Pancreas (tissue), 10 donors: ENCODE results near the gene VPS13D. TPM values are rescaled to one million over a fixed set of nuclear protein-coding genes. Genes with fewer than 3 reads are reported as not detected.

Experiments used
- ATAC-seq, 4 donors: fragments of 200-7000 bp; cut with Tn5 transposase; one replicate each; pipeline versions ENCODE4 v1.8.0 to v1.9.1; 2020; ENCODE audit warnings: mild to moderate bottlenecking in 4 of 4, moderate library complexity in 4 of 4
- DNase-seq, 6 donors: peaks; one replicate each; pipeline ENCODE4 v3.0.0-alpha.2; 2020
- FAIRE-seq: peaks from 2 replicates; lab custom pipeline; 2012; peaks lifted over from hg19 to GRCh38; lab: Jason Lieb, UNC
- H3K27ac ChIP-seq, 4 donors: fragments of 200-600 bp; sonication (generic); 1 replicate in 3 of 4; 2 replicates in 1 of 4; pipeline versions ENCODE4 v1.5.0 to v1.8.0; 2020
- H3K27me3 ChIP-seq, 4 donors: fragments of 200-600 bp; one replicate each; pipeline ENCODE4 v1.8.0; 2021
- H3K36me3 ChIP-seq, 3 donors: fragments of 200-600 bp; sonication (generic) in 1 of 3; one replicate each; pipeline versions ENCODE4 v1.5.0 to v1.8.0; 2020 to 2021
- H3K4me1 ChIP-seq, 3 donors: fragments of 200-600 bp; one replicate each; pipeline ENCODE4 v1.8.0; 2021
- H3K4me3 ChIP-seq, 4 donors: fragments of 200-600 bp; sonication (generic) in 2 of 4; one replicate each; pipeline versions ENCODE4 v1.5.0 to v1.8.0; 2020 to 2021
- H3K9me3 ChIP-seq, 4 donors: fragments of 200-600 bp; one replicate each; pipeline ENCODE4 v1.8.0; 2021
- WGBS, 2 donors: extraction: QIAGEN DNeasy Blood & Tissue Kit; methylation state at CpG; one replicate each; pipeline ENCODE4 v1.1.7; 2013; 5-methylcytosine and 5-hydroxymethylcytosine counted together
- intact Hi-C, 3 donors: fragments of 100-400 bp; cut with DNase I; formaldehyde crosslinking; loops; one replicate each; pipeline versions ENCODE4 v1.11.1 to v1.14.2; 2022
- polyA plus RNA-seq, 2 donors: library from polyadenylated mRNA; stranded (reverse); fragments of 200-250 nt; gene quantifications; one replicate each; pipeline ENCODE4 v1.2.3, GENCODE V29; 2013
- total RNA-seq, 6 donors: library from RNA; stranded (reverse); fragmentation: NEBNext Ultra II Directional in 4 of 6; extraction: Animal tissue kit (Norgen Biotek cat#: 25700) in 4 of 6; gene quantifications; one replicate each; pipeline versions ENCODE4 v1.2.1 to v1.2.4, GENCODE V29; 2021 to 2023
- TF ChIP-seq, protein P1 (sequence below), 4 donors: fragments of 200-600 bp; sonication (generic) in 3 of 4; IDR thresholded peaks; one replicate each; pipeline versions ENCODE4 v1.5.0 to v1.8.0; 2021; ENCODE audit warnings: antibody characterized with exemption in 4 of 4
- donor health status: healthy with polysubstance abuse.
- donor health status: DM: no; HTN: no; CAD: no; lungs with moderate emphysema.
- donor health status: DM: no; HTN: no; CAD: no.
- donor health status: control.
- donor health status: control.
- donor health status: Bipolar disorder and iron deficiency.
- donor health status: DM: yes; HTN: yes; CAD: no.
- donor health status: DM: no; HTN: no; CAD: no.
- donor health status: DM: no; HTN: no; CAD: no.
- donor health status: DM: yes; HTN: yes; CAD: no.

The VPS13D gene
- total and polyA plus RNA-seq, 8 donors: 13.7 to 39.0 (median 24.8) TPM

DNA sequence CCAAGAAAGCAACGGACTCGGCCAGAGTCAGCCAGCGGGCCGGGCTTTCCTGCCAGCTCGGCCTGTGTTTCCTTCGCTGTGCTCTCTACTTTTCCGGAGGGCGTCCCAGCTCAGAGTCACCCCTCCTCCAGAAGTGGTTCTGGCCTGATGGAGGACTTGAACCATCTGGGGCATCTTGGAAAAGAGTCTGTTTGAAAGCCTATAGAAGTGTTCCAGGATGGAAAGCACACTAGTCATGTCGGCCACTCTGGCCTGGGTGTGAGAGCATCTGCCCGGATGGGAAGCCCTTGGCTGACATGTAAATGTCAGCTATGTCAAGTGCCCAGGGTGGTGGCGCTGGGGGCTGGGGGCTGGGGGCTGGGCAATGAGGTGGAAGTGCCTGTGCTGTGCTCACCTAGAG lies 274.8 kb downstream of the VPS13D start:
- Histone ChIP-seq H3K4me1 (peaks cover 0 to 5% (median 0%) of the 10 kb centered on the region in 3 donors), H3K27me3 (no peaks in the 10 kb centered on the region), H3K27ac (no peak overlapping the region), H3K9me3 (no peaks in the 10 kb centered on the region), H3K36me3 (peaks cover 0 to 11% (median 5%) of the 10 kb centered on the region in 3 donors), H3K4me3 (no peak overlapping the region)
- DNase-seq: no peak
- TF ChIP-seq, protein P1, sequence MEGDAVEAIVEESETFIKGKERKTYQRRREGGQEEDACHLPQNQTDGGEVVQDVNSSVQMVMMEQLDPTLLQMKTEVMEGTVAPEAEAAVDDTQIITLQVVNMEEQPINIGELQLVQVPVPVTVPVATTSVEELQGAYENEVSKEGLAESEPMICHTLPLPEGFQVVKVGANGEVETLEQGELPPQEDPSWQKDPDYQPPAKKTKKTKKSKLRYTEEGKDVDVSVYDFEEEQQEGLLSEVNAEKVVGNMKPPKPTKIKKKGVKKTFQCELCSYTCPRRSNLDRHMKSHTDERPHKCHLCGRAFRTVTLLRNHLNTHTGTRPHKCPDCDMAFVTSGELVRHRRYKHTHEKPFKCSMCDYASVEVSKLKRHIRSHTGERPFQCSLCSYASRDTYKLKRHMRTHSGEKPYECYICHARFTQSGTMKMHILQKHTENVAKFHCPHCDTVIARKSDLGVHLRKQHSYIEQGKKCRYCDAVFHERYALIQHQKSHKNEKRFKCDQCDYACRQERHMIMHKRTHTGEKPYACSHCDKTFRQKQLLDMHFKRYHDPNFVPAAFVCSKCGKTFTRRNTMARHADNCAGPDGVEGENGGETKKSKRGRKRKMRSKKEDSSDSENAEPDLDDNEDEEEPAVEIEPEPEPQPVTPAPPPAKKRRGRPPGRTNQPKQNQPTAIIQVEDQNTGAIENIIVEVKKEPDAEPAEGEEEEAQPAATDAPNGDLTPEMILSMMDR (IDR thresholded peaks at IDR 0.05): no peak
- no peak for FAIRE-seq
- no peak for ATAC-seq
- intact Hi-C loops: no loop called here
- WGBS, 2 donors: 94 to 96% methylated on average over 11 of the region's 11 CpGs

DNA sequence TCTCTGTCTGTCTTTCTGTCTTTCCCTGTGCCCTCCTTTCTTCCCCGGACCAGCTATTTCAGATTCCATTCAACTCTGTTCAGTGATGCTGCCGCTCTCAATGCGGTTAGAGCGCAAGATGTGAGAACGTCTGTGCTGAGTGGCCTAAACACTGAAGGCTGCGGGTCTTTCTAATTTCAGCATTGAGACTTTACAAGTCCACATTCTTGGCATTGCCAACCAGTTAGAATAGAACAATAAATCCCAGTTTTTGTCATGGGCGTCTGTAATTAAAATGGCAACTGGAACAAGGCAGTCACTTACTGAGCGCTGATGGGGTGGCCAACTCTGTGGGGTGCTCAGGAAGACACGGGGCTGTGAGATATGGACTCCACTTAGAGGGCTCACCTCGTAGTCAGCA lies 275.4 kb downstream of the VPS13D start:
- Histone ChIP-seq H3K9me3 (no peaks in the 10 kb centered on the region), H3K27me3 (no peaks in the 10 kb centered on the region), H3K27ac (no peak overlapping the region), H3K36me3 (peaks cover 0 to 11% (median 5%) of the 10 kb centered on the region in 3 donors), H3K4me1 (peaks cover 0 to 5% (median 0%) of the 10 kb centered on the region in 3 donors), H3K4me3 (no peak overlapping the region)
- ATAC-seq (no peak), FAIRE-seq (no peak), DNase-seq (no peak)
- WGBS, 2 donors: 93% methylated on average over 10 of the region's 10 CpGs
- intact Hi-C loops: no loop called here
- TF ChIP-seq, protein P1 (IDR thresholded peaks at IDR 0.05): no peak

DNA sequence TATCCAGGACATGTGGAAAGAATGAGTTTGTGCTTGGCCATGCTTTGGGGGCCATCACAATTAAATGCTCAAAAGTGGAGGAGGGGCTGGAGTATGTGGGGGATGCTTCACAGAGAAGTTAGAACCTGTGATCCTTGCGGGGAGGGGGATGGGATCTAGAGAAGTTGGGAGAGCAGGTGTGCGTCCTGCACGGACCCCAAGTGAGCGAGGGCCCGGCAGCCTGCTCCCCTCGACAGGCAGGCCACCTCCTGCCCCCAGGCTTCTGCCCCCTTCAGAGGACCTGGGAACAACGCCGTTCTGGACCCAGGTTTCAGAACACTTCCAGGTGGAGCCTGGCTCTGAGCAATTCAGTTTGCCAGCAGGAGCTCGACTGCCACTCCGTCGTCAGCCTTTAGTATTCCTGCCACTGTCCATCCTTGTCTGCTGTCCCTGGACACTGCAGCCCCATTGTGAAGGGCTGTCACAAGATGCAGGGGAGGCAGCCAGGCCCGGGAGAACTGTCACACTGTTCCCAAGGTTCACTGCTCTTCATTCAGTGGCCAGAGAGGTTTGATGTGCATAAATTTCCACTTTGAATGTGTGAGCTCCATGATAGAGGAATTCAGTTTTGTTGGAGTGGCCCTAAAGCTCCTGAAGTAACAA lies 275.9 kb downstream of the VPS13D start:
- Histone ChIP-seq H3K9me3 (no peaks in the 10 kb centered on the region), H3K36me3 (peaks cover 0 to 11% (median 5%) of the 10 kb centered on the region in 3 donors), H3K27ac (no peak overlapping the region), H3K4me3 (no peak overlapping the region), H3K4me1 (peaks cover 0 to 5% (median 0%) of the 10 kb centered on the region in 3 donors), H3K27me3 (no peaks in the 10 kb centered on the region)
- DNase-seq (no peak), ATAC-seq (no peak), FAIRE-seq (no peak)
- 89 to 92% methylated on average over 12 of the region's 12 CpGs for WGBS, 2 donors
- intact Hi-C loops: no loop called here
- TF ChIP-seq, protein P1 (IDR thresholded peaks at IDR 0.05): no peak

DNA sequence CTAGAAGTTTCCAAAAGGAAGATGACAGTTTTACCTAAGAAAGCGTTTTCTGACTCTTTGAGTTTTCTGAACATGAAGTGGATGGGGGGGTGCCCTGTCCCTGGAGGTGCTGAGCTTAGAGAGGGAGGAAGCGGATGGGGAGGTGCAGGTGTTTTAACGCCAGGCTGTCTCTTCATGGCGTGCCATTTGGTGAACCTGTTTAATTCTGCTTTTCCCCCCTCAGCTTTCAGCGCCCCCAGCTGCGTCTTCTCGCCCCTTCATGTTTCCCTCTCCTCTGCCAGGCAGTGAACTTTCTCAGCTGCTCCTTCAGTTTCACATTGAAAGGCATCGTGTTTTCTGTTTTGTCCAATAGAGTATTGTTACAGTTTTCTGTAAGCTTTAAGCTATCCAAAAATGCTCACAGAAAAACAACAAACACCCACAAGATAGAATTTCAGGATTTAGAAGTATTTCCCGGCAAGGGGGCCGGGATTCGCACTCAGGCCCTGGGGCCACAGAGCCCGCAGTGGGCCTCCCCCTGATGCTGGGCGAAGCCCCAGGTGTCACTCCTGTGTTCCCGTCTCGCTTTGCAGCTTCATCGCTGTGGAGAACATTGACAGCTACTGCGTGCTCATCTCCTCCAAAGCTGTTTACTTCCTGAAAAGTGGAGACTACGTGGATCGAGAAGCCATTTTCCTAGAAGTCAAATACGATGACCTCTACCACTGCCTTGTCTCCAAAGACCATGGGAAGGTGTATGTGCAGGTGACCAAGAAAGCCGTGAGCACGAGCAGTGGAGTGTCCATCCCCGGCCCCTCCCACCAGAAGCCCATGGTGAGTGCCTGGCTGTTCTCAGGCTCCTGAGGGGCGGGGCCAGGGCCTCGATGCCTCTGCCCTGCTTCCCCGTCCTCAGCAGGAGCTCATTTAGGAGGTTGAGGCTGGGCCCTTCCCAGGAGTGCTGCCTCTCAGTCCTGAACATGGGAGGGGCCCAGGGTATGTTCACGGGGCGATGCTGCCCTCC lies 276.8 kb downstream of the VPS13D start:
- DNase-seq: no peak

More for the DNA sequence above, 276.8 kb downstream of the VPS13D start:
- WGBS, 2 donors: 95% methylated on average over 28 of the region's 28 CpGs
- Histone ChIP-seq H3K4me3 (no peak overlapping the region), H3K9me3 (no peaks in the 10 kb centered on the region), H3K27me3 (no peaks in the 10 kb centered on the region), H3K36me3 (peaks cover 0 to 11% (median 5%) of the 10 kb centered on the region in 3 donors), H3K27ac (no peak overlapping the region), H3K4me1 (peaks cover 0 to under 1% (median 0%) of the 10 kb centered on the region in 3 donors)
- ATAC-seq (no peak), FAIRE-seq (no peak)
- TF ChIP-seq, protein P1 (IDR thresholded peaks at IDR 0.05): no peak
- intact Hi-C loops: no loop called here
